Kidney epithelial cell (primary cell): Measurements from ENCODE around the gene PJA2. TPM values are rescaled to one million over a fixed set of nuclear protein-coding genes. Genes with fewer than 3 reads are reported as not detected.
A peak's percentile ranks its signal among the peaks of the same experiment; 100 is the strongest.

ENCODE experiments used
- DNase-seq: peaks from one replicate; pipeline ENCODE4 v3.0.0-alpha.2; 2010; ENCODE audit warnings: low read depth
- H3K27me3 ChIP-seq: 2 replicates; pipeline ENCODE4 v1.6.0; 2011; ENCODE audit warnings: low read length; ENCODE audit not compliant: control insufficient read depth, insufficient read depth
- H3K36me3 ChIP-seq: 2 replicates; pipeline ENCODE4 v1.5.1; 2011; ENCODE audit warnings: low read length; ENCODE audit not compliant: control insufficient read depth, insufficient read depth
- H3K4me3 ChIP-seq: 2 replicates; pipeline ENCODE4 v1.5.1; 2011; ENCODE audit warnings: low read depth, mild to moderate bottlenecking, control low read depth, low read length
- CTCF ChIP-seq: IDR thresholded peaks from 2 replicates; pipeline ENCODE4 v1.5.1; 2011; ENCODE audit warnings: mild to moderate bottlenecking, moderate library complexity, low read length, control low read depth, inconsistent platforms; ENCODE audit not compliant: insufficient read depth, poor library complexity, severe bottlenecking
- total RNA-seq: library from RNA; depleted of rRNA; stranded (reverse); fragments of >200 nt; gene quantifications from 2 replicates; pipeline ENCODE4 v1.2.3, GENCODE V29; 2015

Gene PJA2
- 66.2 and 69.9 TPM in 2 replicates for total RNA-seq

DNA sequence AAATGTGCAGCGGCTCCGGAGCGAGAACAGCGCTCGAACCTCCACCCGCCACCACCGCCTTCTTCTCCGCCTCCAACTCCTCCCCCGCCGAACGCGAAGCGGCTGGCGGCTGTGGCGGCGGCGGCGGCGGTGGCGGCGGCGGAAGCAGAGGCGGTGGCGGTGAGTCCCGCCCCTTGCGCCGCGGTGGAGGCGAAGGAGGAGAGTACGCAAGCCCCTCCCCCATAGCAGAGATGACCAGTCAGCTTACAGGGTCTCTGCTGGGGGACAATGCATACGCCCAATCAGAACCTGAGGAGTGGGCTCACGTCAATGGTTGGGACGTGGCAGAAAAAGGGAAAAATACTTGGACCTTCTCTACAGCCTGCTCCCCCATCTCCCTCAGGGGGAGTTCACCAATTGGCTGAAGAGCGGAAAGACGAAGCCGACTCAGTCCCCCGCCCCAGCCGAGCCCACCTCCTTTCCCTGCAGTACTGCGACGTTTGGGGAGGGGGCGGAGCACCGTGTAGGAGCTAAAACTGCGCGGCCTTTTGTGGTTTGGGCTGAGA, at the start of gene PJA2:
Gene PJA2 (minus strand): TSS at position 131 of the 545 bp plus-strand sequence. CDS start 26,541 bp downstream, outside the sequence.
- peak within 1 kb of the TSS; percentile 60 for H3K4me3 ChIP-seq
- peak; percentile 21 for TF ChIP-seq CTCF
- H3K27me3 ChIP-seq, result no peaks in the 10 kb centered on the region
- no peaks in the 10 kb centered on the region for H3K36me3 ChIP-seq
- peak; percentile 99 for DNase-seq

DNA sequence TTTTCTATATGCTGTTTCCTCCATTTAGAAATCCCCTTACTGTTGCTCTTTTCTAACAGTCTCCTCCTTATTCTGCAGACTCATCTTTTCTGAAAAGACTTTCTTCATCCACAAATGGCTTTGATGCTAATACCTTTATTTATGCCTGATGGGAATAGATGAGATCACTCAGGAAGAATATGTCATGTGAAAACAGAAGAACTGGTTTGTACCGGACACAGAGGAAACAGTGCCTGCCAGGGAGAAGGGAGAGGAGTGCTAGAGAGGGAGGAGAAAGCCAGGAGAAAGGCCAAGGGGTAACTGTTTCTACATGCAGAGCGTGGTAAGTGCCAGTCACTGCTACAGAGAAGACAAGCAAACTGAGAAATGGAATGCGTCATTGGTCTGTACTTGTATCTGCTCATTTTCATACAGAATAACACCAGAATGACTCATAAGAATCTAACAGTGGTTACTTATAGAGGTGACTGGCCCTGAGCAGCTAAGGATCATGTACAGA, 45.9 kb upstream of the PJA2 start:
- no peaks in the 10 kb centered on the region for H3K36me3 ChIP-seq
- H3K4me3 ChIP-seq, result no peak overlapping the region
- peak; percentile 92 for DNase-seq
- no peaks in the 10 kb centered on the region for H3K27me3 ChIP-seq
- TF ChIP-seq CTCF, result no peak

DNA sequence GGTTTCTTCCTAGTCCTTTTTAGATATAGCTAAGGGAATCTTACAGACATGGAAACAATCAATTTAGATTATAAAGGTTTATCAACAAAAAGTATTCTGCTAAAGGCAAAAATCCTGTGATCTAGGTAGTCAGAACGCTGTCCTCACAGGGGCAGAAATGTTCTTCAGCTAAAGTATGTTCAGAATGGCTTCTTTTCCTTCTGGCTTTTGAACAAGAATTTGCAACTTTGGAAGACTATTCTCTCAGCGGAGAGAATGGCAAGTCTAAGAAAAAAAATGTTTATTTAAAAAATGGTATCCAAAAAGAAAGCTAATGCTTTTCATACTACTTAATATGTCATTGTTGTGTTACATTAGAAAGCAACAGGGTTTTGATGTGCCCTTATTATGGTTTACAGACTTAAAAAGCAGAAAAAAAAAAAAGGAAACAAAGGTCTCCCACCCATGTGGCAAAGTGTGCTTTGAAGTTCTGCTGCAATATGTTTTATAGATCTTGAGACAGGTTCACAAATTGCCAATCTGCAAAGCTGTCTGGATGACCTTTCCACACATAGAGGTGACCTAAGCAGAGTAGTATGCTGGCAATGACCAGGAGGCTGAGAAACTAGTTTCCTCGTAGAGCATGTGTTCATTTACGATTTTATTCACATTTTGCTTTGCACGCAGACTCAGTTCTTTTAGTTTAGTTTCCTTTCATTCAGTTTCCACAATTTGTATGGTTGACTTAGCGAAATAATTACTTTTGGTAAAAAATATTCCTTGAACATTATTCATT, 45.1 kb upstream of the PJA2 start:
- H3K4me3 ChIP-seq, result no peak overlapping the region
- H3K27me3 ChIP-seq, result no peaks in the 10 kb centered on the region
- no peaks in the 10 kb centered on the region for H3K36me3 ChIP-seq
- TF ChIP-seq CTCF, result no peak
- no peak for DNase-seq

DNA sequence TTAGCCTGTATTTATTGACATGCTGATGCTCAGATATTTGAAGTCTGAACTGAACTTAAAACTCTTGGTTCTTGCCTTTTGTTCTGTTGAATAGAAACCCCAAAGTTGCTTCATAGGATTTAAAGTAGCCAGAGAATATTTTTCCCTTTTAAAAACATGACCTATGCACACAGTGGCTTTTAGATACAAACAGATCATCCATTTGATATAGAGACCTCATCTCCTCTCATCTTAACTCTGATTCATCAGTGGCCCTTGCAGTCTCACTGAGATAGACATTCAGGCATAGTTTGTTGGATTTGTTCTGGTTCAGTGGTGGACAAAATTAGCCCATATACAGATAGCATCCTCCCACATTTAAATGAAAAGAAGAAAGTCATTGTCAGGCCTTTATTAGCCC, 43.5 kb upstream of the PJA2 start:
- Histone ChIP-seq H3K36me3 (no peaks in the 10 kb centered on the region), H3K27me3 (no peaks in the 10 kb centered on the region), H3K4me3 (no peak overlapping the region)
- DNase-seq, result no peak
- no peak for TF ChIP-seq CTCF

DNA sequence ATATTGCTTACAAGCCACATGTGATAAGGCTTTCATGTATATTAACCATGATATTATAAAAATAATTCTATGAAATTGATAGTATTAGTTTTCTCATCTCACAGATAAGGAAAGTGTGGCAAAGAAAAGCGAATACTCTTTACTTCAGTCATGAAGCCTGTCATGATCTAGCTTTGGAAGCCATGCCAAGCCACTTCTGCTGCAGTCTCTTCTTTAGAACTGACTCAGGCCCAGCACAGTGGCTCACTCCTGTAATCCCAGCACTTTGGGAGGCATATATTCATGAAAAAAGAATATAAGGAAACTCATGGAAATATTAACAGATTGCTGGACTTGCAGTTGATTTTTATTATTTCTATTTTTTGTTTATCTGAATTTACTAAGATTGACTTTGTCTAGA, 42.9 kb upstream of the PJA2 start:
- TF ChIP-seq CTCF, result no peak
- H3K36me3 ChIP-seq, result no peaks in the 10 kb centered on the region
- DNase-seq, result no peak

More for the DNA sequence above, 42.9 kb upstream of the PJA2 start:
- Histone ChIP-seq H3K4me3 (no peak overlapping the region), H3K27me3 (no peaks in the 10 kb centered on the region)
